ENCODE data around the gene GTSE1.

DNA sequence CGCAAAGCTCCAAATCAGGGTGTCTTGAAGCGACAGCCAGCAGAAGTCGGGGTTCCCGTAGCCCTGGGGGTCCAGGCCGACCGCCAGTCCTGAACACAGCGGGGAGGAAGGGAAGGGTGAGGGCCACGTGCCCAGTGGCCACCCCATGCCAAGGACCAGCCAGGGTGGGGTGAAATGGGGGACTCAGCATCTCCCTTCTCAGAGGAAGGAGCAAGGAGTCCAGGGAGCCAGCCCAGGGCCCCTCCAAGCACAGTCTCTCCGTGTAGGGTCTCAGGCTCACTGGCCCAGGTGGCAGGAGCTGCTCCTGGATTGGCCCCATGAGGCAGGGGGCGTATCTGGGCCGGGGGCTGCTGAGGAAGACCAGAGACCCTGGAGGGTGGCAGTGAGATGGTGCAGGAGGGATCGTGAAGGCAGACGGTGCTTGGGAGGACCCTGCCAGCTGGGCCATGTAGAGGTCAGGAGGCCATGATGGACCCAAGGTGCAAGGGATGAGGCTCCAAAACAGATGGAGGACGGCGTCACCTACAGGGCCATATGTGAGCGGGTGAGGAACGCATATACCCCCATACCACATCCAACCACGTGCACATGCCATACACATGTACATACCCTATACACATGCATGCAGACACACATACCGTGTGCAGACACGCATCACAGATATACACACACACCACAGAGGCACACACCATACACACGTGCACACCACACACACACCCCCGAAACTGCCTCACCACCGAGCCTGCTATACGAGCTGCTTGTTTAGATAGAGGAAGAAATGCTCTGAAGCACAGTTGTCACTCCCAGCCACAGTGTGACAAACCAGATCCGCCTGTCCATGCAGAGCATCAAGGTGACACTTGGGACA is 73.3 kb downstream of the GTSE1 start:
- TF ChIP-seq, protein P1, sequence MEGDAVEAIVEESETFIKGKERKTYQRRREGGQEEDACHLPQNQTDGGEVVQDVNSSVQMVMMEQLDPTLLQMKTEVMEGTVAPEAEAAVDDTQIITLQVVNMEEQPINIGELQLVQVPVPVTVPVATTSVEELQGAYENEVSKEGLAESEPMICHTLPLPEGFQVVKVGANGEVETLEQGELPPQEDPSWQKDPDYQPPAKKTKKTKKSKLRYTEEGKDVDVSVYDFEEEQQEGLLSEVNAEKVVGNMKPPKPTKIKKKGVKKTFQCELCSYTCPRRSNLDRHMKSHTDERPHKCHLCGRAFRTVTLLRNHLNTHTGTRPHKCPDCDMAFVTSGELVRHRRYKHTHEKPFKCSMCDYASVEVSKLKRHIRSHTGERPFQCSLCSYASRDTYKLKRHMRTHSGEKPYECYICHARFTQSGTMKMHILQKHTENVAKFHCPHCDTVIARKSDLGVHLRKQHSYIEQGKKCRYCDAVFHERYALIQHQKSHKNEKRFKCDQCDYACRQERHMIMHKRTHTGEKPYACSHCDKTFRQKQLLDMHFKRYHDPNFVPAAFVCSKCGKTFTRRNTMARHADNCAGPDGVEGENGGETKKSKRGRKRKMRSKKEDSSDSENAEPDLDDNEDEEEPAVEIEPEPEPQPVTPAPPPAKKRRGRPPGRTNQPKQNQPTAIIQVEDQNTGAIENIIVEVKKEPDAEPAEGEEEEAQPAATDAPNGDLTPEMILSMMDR (conservative IDR thresholded peaks at IDR 0.05 in 1 of 2, IDR thresholded peaks at IDR 0.05 in 1 of 2; ENCODE audit: low read depth in 1 of 2, low read length in 2 of 2), result no peak
- no peak for TF ChIP-seq EZH2 (IDR thresholded peaks at IDR 0.05; ENCODE audit: low read length, missing control alignments)

All from fibroblast of lung (primary cell).